ENCODE data around the gene AFMID.

GRCh38 chr17:78151514-78152008, 35.6 kb upstream of the AFMID start:
- no peak for TF ChIP-seq EZH2 (IDR thresholded peaks at IDR 0.05; ENCODE audit: borderline replicate concordance)
- TF ChIP-seq CTCF (IDR thresholded peaks at IDR 0.05; ENCODE audit: poor library complexity) = no peak
- no peak for TF ChIP-seq EZH2phosphoT487 (IDR thresholded peaks at IDR 0.05; ENCODE audit: low read depth, severe bottlenecking, unreplicated experiment)
